Measurements from ENCODE around the gene HS3ST5. TPM values are rescaled to one million over a fixed set of nuclear protein-coding genes. Genes with fewer than 3 reads are reported as not detected.
A peak's percentile ranks its signal among the peaks of the same experiment; 100 is the strongest.

Gene HS3ST5
- polyA plus RNA-seq, 3 donors, result not detected

DNA sequence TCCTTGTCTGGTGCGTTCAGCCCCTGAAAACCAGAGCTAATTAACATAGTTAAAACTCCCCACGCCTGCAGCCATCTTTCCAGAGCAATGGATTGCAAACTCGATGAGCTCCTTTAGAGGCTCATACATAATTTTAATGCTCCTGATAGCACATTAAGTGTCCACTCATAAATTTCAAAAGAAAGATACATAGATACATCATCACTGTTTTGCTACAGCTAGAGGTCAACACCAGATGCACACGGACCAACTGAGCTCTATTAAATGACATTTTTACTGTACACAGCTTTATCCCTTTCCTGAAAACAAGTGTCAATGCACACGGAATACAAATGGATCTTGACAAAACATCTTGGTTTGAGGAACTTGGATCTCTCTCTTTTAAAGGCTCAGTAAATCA lies 280.6 kb downstream of the HS3ST5 start:
- Histone ChIP-seq H3K4me3 (replicated peaks in 1 of 3; ENCODE audit: low read depth in 2 of 3, low read length in 3 of 3) (no peak overlapping the region), H3K4me2 (replicated peaks; ENCODE audit: extremely low read depth, low read length, poor library complexity, severe bottlenecking) (no peak overlapping the region), H3K9ac (ENCODE audit: insufficient read depth, low read length, poor library complexity, severe bottlenecking) (no peak overlapping the region), H3K9me3 (replicated peaks in 1 of 2; ENCODE audit: control insufficient read depth in 1 of 2, insufficient read depth in 1 of 2, low read length in 2 of 2) (no peaks in the 10 kb centered on the region), H3K4me1 (ENCODE audit: control insufficient read depth in 1 of 2, insufficient read depth in 2 of 2, low read length in 2 of 2) (peaks cover 0 to 35% of the 10 kb centered on the region in 2 donors), H2AFZ (ENCODE audit: insufficient read depth, low read depth, low read length, poor library complexity, severe bottlenecking) (no peak overlapping the region), H3K79me2 (ENCODE audit: insufficient read depth, low read length) (no peaks in the 10 kb centered on the region), H3K36me3 (replicated peaks in 1 of 2; ENCODE audit: control insufficient read depth in 1 of 2, insufficient read depth in 2 of 2, low read length in 2 of 2) (no peaks in the 10 kb centered on the region), H3K27ac (ENCODE audit: low read depth in 1 of 2, low read length in 2 of 2) (no peak overlapping the region), H3K27me3 (ENCODE audit: control insufficient read depth in 2 of 2, insufficient read depth in 2 of 2, low read length in 2 of 2) (no peaks in the 10 kb centered on the region), H4K20me1 (ENCODE audit: insufficient read depth, low read length) (no peaks in the 10 kb centered on the region)
- Mint-ChIP-seq H3K4me3 (no peak overlapping the region), H3K4me1 (peaks cover 5% of the 10 kb centered on the region), H3K36me3 (no peaks in the 10 kb centered on the region), H3K27me3 (ENCODE audit: low read depth in 3 of 3) (peaks cover 0 to 4% (median under 1%) of the 10 kb centered on the region in 3 donors), H3K9me3 (peaks cover 0 to 5% (median 2%) of the 10 kb centered on the region in 7 donors), H3K27ac (peak overlapping the region in 3 of 7 donors; percentile 15 to 67 (median 45))
- no peak for DNase-seq
- intact Hi-C loops (cut with micrococcal nuclease), result no loop called here
- TF ChIP-seq, protein P1, sequence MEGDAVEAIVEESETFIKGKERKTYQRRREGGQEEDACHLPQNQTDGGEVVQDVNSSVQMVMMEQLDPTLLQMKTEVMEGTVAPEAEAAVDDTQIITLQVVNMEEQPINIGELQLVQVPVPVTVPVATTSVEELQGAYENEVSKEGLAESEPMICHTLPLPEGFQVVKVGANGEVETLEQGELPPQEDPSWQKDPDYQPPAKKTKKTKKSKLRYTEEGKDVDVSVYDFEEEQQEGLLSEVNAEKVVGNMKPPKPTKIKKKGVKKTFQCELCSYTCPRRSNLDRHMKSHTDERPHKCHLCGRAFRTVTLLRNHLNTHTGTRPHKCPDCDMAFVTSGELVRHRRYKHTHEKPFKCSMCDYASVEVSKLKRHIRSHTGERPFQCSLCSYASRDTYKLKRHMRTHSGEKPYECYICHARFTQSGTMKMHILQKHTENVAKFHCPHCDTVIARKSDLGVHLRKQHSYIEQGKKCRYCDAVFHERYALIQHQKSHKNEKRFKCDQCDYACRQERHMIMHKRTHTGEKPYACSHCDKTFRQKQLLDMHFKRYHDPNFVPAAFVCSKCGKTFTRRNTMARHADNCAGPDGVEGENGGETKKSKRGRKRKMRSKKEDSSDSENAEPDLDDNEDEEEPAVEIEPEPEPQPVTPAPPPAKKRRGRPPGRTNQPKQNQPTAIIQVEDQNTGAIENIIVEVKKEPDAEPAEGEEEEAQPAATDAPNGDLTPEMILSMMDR (IDR thresholded peaks at IDR 0.05), result no peak
- 87% methylated on average over 4 of the region's 5 CpGs for WGBS (ENCODE audit: insufficient coverage)

DNA sequence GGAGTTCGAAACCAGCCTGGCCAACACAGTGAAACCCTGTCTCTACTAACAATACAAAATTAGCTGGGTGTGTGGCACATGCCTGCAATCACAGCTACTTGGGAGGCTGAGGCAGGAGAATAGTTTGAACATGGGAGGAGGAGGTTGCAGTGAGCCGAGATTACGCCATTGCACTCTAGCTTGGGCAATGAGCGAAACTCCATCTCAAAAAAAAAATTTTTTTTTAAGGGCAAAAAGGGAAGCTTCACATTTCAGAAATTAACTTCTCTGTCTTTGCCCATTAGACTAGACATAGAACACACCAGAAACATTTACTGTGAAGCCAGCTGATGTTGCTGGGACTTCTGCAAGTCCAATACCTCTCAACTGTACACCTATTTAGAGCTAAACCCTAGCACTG lies 281.1 kb downstream of the HS3ST5 start:
- H3K27ac Mint-ChIP-seq, result peak overlapping the region in 2 of 7 donors; percentile 15 to 67
- Histone ChIP-seq H3K27me3 (ENCODE audit: control insufficient read depth in 2 of 2, insufficient read depth in 2 of 2, low read length in 2 of 2) (no peaks in the 10 kb centered on the region), H3K36me3 (replicated peaks in 1 of 2; ENCODE audit: control insufficient read depth in 1 of 2, insufficient read depth in 2 of 2, low read length in 2 of 2) (no peaks in the 10 kb centered on the region), H2AFZ (ENCODE audit: insufficient read depth, low read depth, low read length, poor library complexity, severe bottlenecking) (no peak overlapping the region), H3K4me3 (replicated peaks in 1 of 3; ENCODE audit: low read depth in 2 of 3, low read length in 3 of 3) (no peak overlapping the region), H3K9me3 (replicated peaks in 1 of 2; ENCODE audit: control insufficient read depth in 1 of 2, insufficient read depth in 1 of 2, low read length in 2 of 2) (no peaks in the 10 kb centered on the region), H3K9ac (ENCODE audit: insufficient read depth, low read length, poor library complexity, severe bottlenecking) (no peak overlapping the region), H4K20me1 (ENCODE audit: insufficient read depth, low read length) (no peaks in the 10 kb centered on the region), H3K27ac (ENCODE audit: low read depth in 1 of 2, low read length in 2 of 2) (no peak overlapping the region), H3K4me1 (ENCODE audit: control insufficient read depth in 1 of 2, insufficient read depth in 2 of 2, low read length in 2 of 2) (peaks cover 0 to 35% of the 10 kb centered on the region in 2 donors), H3K4me2 (replicated peaks; ENCODE audit: extremely low read depth, low read length, poor library complexity, severe bottlenecking) (no peak overlapping the region), H3K79me2 (ENCODE audit: insufficient read depth, low read length) (no peaks in the 10 kb centered on the region)
- peaks cover 5% of the 10 kb centered on the region for H3K4me1 Mint-ChIP-seq
- no peaks in the 10 kb centered on the region for H3K36me3 Mint-ChIP-seq
- peaks cover 0 to 5% (median 2%) of the 10 kb centered on the region in 7 donors for H3K9me3 Mint-ChIP-seq
- peak in 2 of 3 donors; percentile 3 to 55 for DNase-seq
- WGBS (ENCODE audit: insufficient coverage), result no CpG with 5 or more reads among the region's 4 CpGs
- intact Hi-C loops (cut with micrococcal nuclease), result no loop called here
- H3K4me3 Mint-ChIP-seq, result no peak overlapping the region
- TF ChIP-seq, protein P1 (IDR thresholded peaks at IDR 0.05), result no peak
- peaks cover 0 to 3% (median 1%) of the 10 kb centered on the region in 3 donors for H3K27me3 Mint-ChIP-seq (ENCODE audit: low read depth in 3 of 3)
